ENCODE data around the gene PTCH1.

Gene PTCH1

DNA sequence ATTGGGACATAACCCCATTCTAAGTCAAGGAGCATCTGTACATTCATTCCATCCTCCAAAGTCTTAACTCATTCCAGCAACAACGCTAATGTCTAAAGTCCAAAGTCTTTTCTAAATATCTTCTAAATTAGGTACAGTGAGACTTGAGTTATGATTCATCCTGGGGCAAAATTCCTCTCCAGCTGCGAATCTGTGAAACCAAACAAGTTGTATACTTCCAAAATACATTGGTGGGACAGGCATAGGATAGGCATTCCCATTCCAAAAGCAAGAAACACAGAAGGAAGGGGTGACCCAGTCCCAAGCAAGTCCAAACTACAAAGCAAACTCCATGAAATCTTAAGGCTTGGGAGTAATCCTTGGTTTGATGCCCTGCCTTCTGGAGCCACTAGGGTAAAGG lies 101.6 kb downstream of the PTCH1 start:
- Histone ChIP-seq H3K23ac (ENCODE audit: low read length) (no peak overlapping the region), H2BK120ac (ENCODE audit: insufficient read depth, low read length, poor library complexity) (no peak overlapping the region), H3K27me3 (ENCODE audit: insufficient read depth, low read length) (no peaks in the 10 kb centered on the region), H4K12ac (ENCODE audit: low read depth, low read length) (no peak overlapping the region), H3K36me3 (ENCODE audit: control insufficient read depth in 1 of 2, insufficient read depth in 2 of 2, low read length in 2 of 2) (no peaks in the 10 kb centered on the region), H4K91ac (ENCODE audit: low read depth, low read length) (no peak overlapping the region), H3K79me1 (ENCODE audit: low read length) (no peaks in the 10 kb centered on the region), H2AK5ac (ENCODE audit: low read length) (no peak overlapping the region), H3K4me2 (ENCODE audit: low read length) (no peak overlapping the region), H3K27ac (ENCODE audit: low read depth, low read length) (no peak overlapping the region), H3K79me2 (ENCODE audit: control insufficient read depth, insufficient read depth, low read length, poor library complexity) (no peaks in the 10 kb centered on the region), H3K18ac (ENCODE audit: low read length) (no peak overlapping the region), H2AFZ (ENCODE audit: insufficient read depth, low read length, poor library complexity) (no peak overlapping the region), H4K8ac (ENCODE audit: low read depth, low read length) (no peak overlapping the region), H3K4me1 (ENCODE audit: control insufficient read depth in 1 of 2, insufficient read depth in 2 of 2, low read length in 2 of 2) (peaks cover 0 to under 1% of the 10 kb centered on the region in 2 experiments), H3K4ac (ENCODE audit: low read depth, low read length) (no peak overlapping the region), H3K14ac (ENCODE audit: low read length) (no peak overlapping the region), H3K4me3 (ENCODE audit: low read depth, low read length) (no peak overlapping the region), H2BK5ac (ENCODE audit: low read depth, low read length, poor library complexity) (no peak overlapping the region), H3K9ac (ENCODE audit: low read length) (no peak overlapping the region), H2BK12ac (ENCODE audit: low read length) (no peak overlapping the region), H3K9me3 (ENCODE audit: insufficient read depth, low read depth, low read length) (peaks cover 2% of the 10 kb centered on the region)
- DNase-seq = peak in 1 of 2 donors; percentile 38
- no CpG with 5 or more reads among the region's 2 CpGs for WGBS (ENCODE audit: extremely low coverage, insufficient coverage, insufficient read length)

DNA sequence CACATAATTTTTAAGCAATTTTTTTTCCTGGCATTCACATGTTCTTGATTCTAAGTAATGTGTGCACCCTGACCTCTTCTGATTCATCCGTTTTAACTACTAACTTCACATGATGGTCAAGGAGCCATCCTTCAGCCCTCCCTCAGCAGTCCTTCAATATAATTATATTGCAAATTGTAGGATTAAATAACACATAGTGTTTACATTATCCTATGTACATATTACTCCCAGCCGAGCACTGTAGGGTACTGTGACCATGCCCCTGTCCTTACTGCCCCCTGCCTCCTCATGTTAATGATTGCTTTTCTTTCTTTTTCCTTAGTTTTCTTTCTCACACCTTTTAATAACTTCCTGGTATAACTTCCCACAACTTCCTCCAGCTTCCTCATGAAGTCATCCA lies 103.0 kb downstream of the PTCH1 start:
- Histone ChIP-seq H2BK120ac (ENCODE audit: insufficient read depth, low read length, poor library complexity) (no peak overlapping the region), H3K79me1 (ENCODE audit: low read length) (no peaks in the 10 kb centered on the region), H3K14ac (ENCODE audit: low read length) (no peak overlapping the region), H3K4ac (ENCODE audit: low read depth, low read length) (no peak overlapping the region), H3K36me3 (ENCODE audit: control insufficient read depth in 1 of 2, insufficient read depth in 2 of 2, low read length in 2 of 2) (no peaks in the 10 kb centered on the region), H4K8ac (ENCODE audit: low read depth, low read length) (no peak overlapping the region), H3K9ac (ENCODE audit: low read length) (no peak overlapping the region), H3K4me3 (ENCODE audit: low read depth, low read length) (no peak overlapping the region), H3K79me2 (ENCODE audit: control insufficient read depth, insufficient read depth, low read length, poor library complexity) (no peaks in the 10 kb centered on the region), H3K4me2 (ENCODE audit: low read length) (no peak overlapping the region), H4K91ac (ENCODE audit: low read depth, low read length) (no peak overlapping the region), H3K18ac (ENCODE audit: low read length) (no peak overlapping the region), H2BK5ac (ENCODE audit: low read depth, low read length, poor library complexity) (no peak overlapping the region), H3K4me1 (ENCODE audit: control insufficient read depth in 1 of 2, insufficient read depth in 2 of 2, low read length in 2 of 2) (peaks cover 0 to 2% of the 10 kb centered on the region in 2 experiments), H4K12ac (ENCODE audit: low read depth, low read length) (no peak overlapping the region), H2AFZ (ENCODE audit: insufficient read depth, low read length, poor library complexity) (no peak overlapping the region), H2AK5ac (ENCODE audit: low read length) (no peak overlapping the region), H3K27me3 (ENCODE audit: insufficient read depth, low read length) (no peaks in the 10 kb centered on the region), H3K23ac (ENCODE audit: low read length) (no peak overlapping the region), H3K27ac (ENCODE audit: low read depth, low read length) (no peak overlapping the region), H3K9me3 (ENCODE audit: insufficient read depth, low read depth, low read length) (peaks cover 2% of the 10 kb centered on the region), H2BK12ac (ENCODE audit: low read length) (no peak overlapping the region)
- no CpG with 5 or more reads among the region's 2 CpGs for WGBS (ENCODE audit: extremely low coverage, insufficient coverage, insufficient read length)
- DNase-seq = no peak

DNA sequence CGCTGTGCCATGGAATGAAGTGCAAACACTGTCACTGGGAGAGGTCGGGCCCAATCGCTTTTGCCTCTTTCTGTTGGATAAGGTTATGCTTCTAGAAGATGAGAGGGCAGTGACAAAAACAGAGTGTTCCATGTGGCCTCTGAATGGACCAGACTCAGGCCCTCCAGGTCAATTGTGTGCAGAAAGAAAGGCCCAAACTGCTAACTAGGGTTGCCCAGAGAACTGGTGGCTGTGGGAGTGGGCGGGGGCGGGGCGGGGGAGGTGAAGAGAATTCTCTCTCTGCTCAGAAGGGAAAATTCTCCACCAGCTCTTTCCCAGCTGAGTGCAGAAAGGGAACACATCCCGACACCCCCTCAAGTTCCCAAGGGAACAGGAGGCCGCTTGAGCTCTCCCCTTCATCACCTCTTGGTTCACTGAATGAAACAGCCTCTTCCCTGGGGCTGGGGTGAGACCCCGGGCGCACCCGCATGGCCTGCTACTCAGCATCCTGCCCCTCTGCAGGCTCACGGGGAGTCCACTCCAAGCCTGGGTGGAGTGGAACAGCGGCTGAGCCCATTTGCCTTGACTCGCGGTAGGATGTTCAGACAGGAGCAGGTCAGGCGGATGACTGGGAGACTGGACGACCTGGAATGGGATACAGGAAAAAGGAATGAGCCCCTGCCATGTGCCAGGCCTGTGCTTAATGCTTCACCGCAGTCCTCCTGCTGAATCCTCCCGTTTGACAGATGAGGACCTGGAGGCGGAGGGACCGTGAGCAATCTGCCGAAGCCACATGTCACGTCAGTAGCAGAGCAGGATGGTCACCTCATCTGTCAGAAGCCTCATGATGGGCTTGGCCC lies 105.5 kb downstream of the PTCH1 start:
- H3K14ac ChIP-seq (ENCODE audit: low read length) = no peak overlapping the region
- no peak overlapping the region for H3K4me2 ChIP-seq (ENCODE audit: low read length)
- no peaks in the 10 kb centered on the region for H3K27me3 ChIP-seq (ENCODE audit: insufficient read depth, low read length)
- no peak overlapping the region for H4K8ac ChIP-seq (ENCODE audit: low read depth, low read length)
- no peak overlapping the region for H3K23ac ChIP-seq (ENCODE audit: low read length)
- WGBS (ENCODE audit: extremely low coverage, insufficient coverage, insufficient read length) = no CpG with 5 or more reads among the region's 23 CpGs
- H3K36me3 ChIP-seq (ENCODE audit: control insufficient read depth in 1 of 2, insufficient read depth in 2 of 2, low read length in 2 of 2) = no peaks in the 10 kb centered on the region
- H2BK12ac ChIP-seq (ENCODE audit: low read length) = no peak overlapping the region
- no peak overlapping the region for H3K18ac ChIP-seq (ENCODE audit: low read length)
- H3K9me3 ChIP-seq (ENCODE audit: insufficient read depth, low read depth, low read length) = peaks cover 2% of the 10 kb centered on the region
- H3K9ac ChIP-seq (ENCODE audit: low read length) = no peak overlapping the region
- no peak for DNase-seq
- peaks cover 3 to 7% of the 10 kb centered on the region in 2 experiments for H3K4me1 ChIP-seq (ENCODE audit: control insufficient read depth in 1 of 2, insufficient read depth in 2 of 2, low read length in 2 of 2)
- H3K27ac ChIP-seq (ENCODE audit: low read depth, low read length) = no peak overlapping the region
- no peaks in the 10 kb centered on the region for H3K79me1 ChIP-seq (ENCODE audit: low read length)
- no peak overlapping the region for H2BK5ac ChIP-seq (ENCODE audit: low read depth, low read length, poor library complexity)
- no peak overlapping the region for H4K12ac ChIP-seq (ENCODE audit: low read depth, low read length)
- H3K4ac ChIP-seq (ENCODE audit: low read depth, low read length) = no peak overlapping the region
- no peak overlapping the region for H2AK5ac ChIP-seq (ENCODE audit: low read length)
- H3K79me2 ChIP-seq (ENCODE audit: control insufficient read depth, insufficient read depth, low read length, poor library complexity) = no peaks in the 10 kb centered on the region
- H3K4me3 ChIP-seq (ENCODE audit: low read depth, low read length) = no peak overlapping the region
- no peak overlapping the region for H2BK120ac ChIP-seq (ENCODE audit: insufficient read depth, low read length, poor library complexity)
- no peak overlapping the region for H4K91ac ChIP-seq (ENCODE audit: low read depth, low read length)
- no peak overlapping the region for H2AFZ ChIP-seq (ENCODE audit: insufficient read depth, low read length, poor library complexity)

DNA sequence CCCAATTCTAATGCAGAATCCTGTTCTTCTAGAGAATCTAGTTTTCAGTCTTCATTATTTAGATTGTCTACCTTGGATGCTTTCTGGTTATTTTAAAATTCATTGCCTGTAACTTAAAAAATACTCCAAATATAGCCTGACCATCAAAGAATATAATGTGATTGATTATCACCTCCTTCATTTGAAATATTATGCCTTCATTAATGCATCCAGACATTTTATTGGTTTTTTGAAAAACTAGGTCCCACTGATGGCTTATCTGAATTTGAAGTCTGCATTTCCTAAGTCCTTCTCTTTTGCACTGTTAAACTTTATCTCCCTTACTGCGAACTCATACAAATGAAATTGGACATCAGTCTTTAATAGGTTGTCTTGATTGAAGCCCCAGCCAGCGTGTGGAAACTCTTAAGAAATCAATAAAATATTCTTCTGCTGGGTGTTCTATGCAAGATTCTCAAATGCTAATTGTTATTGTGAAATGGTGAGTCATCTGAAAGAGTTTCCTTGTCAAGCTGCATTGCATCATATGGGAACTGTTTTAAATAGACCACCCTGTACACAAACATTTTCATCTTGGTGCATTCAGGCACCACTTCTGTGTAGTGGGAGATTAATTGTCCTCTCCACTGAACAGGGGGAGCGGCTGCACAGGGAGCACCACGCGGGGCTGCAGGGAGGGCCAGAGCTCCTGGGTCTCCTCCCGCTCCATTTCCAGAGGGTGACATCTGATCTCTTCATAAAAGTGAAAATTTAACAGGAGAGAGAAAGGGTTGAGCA lies 106.9 kb downstream of the PTCH1 start:
- no peak overlapping the region for H3K18ac ChIP-seq (ENCODE audit: low read length)
- no peak overlapping the region for H2BK5ac ChIP-seq (ENCODE audit: low read depth, low read length, poor library complexity)
- H4K12ac ChIP-seq (ENCODE audit: low read depth, low read length) = no peak overlapping the region
- no peak overlapping the region for H3K27ac ChIP-seq (ENCODE audit: low read depth, low read length)
- H3K9ac ChIP-seq (ENCODE audit: low read length) = no peak overlapping the region
- peak in 1 of 2 donors; percentile 50 for DNase-seq
- no peak overlapping the region for H3K4me3 ChIP-seq (ENCODE audit: low read depth, low read length)
- no peak overlapping the region for H2BK12ac ChIP-seq (ENCODE audit: low read length)
- no peaks in the 10 kb centered on the region for H3K79me2 ChIP-seq (ENCODE audit: control insufficient read depth, insufficient read depth, low read length, poor library complexity)
- H3K4ac ChIP-seq (ENCODE audit: low read depth, low read length) = no peak overlapping the region
- WGBS (ENCODE audit: extremely low coverage, insufficient coverage, insufficient read length) = no CpG with 5 or more reads among the region's 6 CpGs
- H2BK120ac ChIP-seq (ENCODE audit: insufficient read depth, low read length, poor library complexity) = no peak overlapping the region
- peaks cover 3 to 7% of the 10 kb centered on the region in 2 experiments for H3K4me1 ChIP-seq (ENCODE audit: control insufficient read depth in 1 of 2, insufficient read depth in 2 of 2, low read length in 2 of 2)
- H3K79me1 ChIP-seq (ENCODE audit: low read length) = no peaks in the 10 kb centered on the region
- H3K27me3 ChIP-seq (ENCODE audit: insufficient read depth, low read length) = no peaks in the 10 kb centered on the region
- no peak overlapping the region for H2AFZ ChIP-seq (ENCODE audit: insufficient read depth, low read length, poor library complexity)
- H2AK5ac ChIP-seq (ENCODE audit: low read length) = no peak overlapping the region
- no peak overlapping the region for H3K23ac ChIP-seq (ENCODE audit: low read length)
- H3K14ac ChIP-seq (ENCODE audit: low read length) = no peak overlapping the region
- H4K91ac ChIP-seq (ENCODE audit: low read depth, low read length) = no peak overlapping the region
- no peak overlapping the region for H4K8ac ChIP-seq (ENCODE audit: low read depth, low read length)
- peaks cover 2% of the 10 kb centered on the region for H3K9me3 ChIP-seq (ENCODE audit: insufficient read depth, low read depth, low read length)
- no peak overlapping the region for H3K4me2 ChIP-seq (ENCODE audit: low read length)
- H3K36me3 ChIP-seq (ENCODE audit: control insufficient read depth in 1 of 2, insufficient read depth in 2 of 2, low read length in 2 of 2) = no peaks in the 10 kb centered on the region

Data from trophoblast cell (in vitro differentiated cells and primary cell).